Adrenal gland (tissue), 12 donors: ENCODE measurements around the gene SCAI. TPM values are rescaled to one million over a fixed set of nuclear protein-coding genes. Genes with fewer than 3 reads are reported as not detected.

Experiments used
- DNase-seq, 7 donors: peaks; one replicate each; pipeline ENCODE4 v3.0.0-alpha.2; 2019 to 2020
- H3K27ac ChIP-seq, 5 donors: fragments of 200-600 bp; sonication (generic) in 4 of 5; 1 replicate in 3 of 5; 2 replicates in 2 of 5; pipeline versions ENCODE4 v1.5.1 to v1.8.0; 2016 to 2020; ENCODE audit warnings: mild to moderate bottlenecking in 1 of 5
- H3K27me3 ChIP-seq: fragments of 200-600 bp; 2 replicates; pipeline ENCODE4 v1.8.0; 2021
- H3K36me3 ChIP-seq, 2 donors: fragments of 200-600 bp; replicated peaks in 1 of 2; 1 replicate in 1 of 2; 2 replicates in 1 of 2; pipeline versions ENCODE4 v1.5.1 to v1.8.0; 2018 to 2022
- H3K4me1 ChIP-seq, 2 donors: fragments of 200-600 bp; replicated peaks in 1 of 2; 1 replicate in 1 of 2; 2 replicates in 1 of 2; pipeline versions ENCODE4 v1.5.1 to v1.8.0; 2018 to 2021
- H3K4me3 ChIP-seq, 4 donors: fragments of 200-600 bp; sonication (generic) in 3 of 4; one replicate each; pipeline ENCODE4 v1.5.1; 2016 to 2018
- H3K9me3 ChIP-seq, 3 donors: fragments of 200-600 bp; sonication (generic) in 1 of 3; replicated peaks in 1 of 3; 1 replicate in 2 of 3; 2 replicates in 1 of 3; pipeline versions ENCODE4 v1.5.1 to v1.8.0; 2016 to 2021
- CTCF ChIP-seq, 6 experiments: fragments of 450-650 bp in 4 of 6; fragments of 200-600 bp in 2 of 6; sonication (generic) in 1 of 6; IDR thresholded peaks; 1 replicate in 5 of 6; 2 replicates in 1 of 6; pipeline versions ENCODE4 v1.5.1 to v1.8.0; 2016 to 2021; ENCODE audit warnings: antibody characterized with exemption in 6 of 6, mild to moderate bottlenecking in 2 of 6, moderate library complexity in 1 of 6
- POLR2A ChIP-seq, 2 donors: fragments of 450-650 bp; IDR thresholded peaks; one replicate each; pipeline ENCODE4 v1.6.1; 2017; ENCODE audit warnings: antibody characterized with exemption in 2 of 2, mild to moderate bottlenecking in 2 of 2, moderate library complexity in 1 of 2
- WGBS, 4 donors: extraction: QIAGEN DNeasy Blood & Tissue Kit in 2 of 4; methylation state at CpG; one replicate each; pipeline versions ENCODE4 v1.1.5 to v1.1.7; 2013 to 2017; 5-methylcytosine and 5-hydroxymethylcytosine counted together
- intact Hi-C, 2 donors: fragments of 100-400 bp; cut with DNase I; formaldehyde crosslinking; loops; one replicate each; pipeline versions ENCODE4 v1.14.1 to v1.15.0; 2022 to 2023
- polyA plus RNA-seq, 3 donors: library from polyadenylated mRNA; stranded (reverse); fragments of 200-250 nt in 2 of 3; fragments of 350-450 nt in 1 of 3; fragmentation: Illumina TruSeq in 1 of 3; extraction: RNeasy Lipid Tissue Mini Kit (QIAGEN cat#74804) in 1 of 3; gene quantifications; one replicate each; pipeline ENCODE4 v1.2.3, GENCODE V29; 2013 to 2014
- total RNA-seq, 9 donors: library from RNA; depleted of rRNA in 4 of 9; stranded (reverse); fragments of >200 nt in 4 of 9; fragments of 120-200 nt in 1 of 9; fragmentation: NEBNext Ultra II Directional in 1 of 9; extraction: Animal tissue kit (Norgen Biotek cat#: 25700) in 1 of 9; gene quantifications; one replicate each; pipeline versions ENCODE4 v1.1.0 to v1.2.4, GENCODE V29; 2013 to 2023
- donor health status: healthy with polysubstance abuse.
- donor health status: Bipolar disorder and iron deficiency.
- donor health status: DM: yes; HTN: yes; CAD: no.
- donor health status: DM: no; HTN: no; CAD: no.
- donor health status: DM: no; HTN: no; CAD: no.
- donor health status: DM: yes; HTN: yes; CAD: no.

Gene SCAI
- total and polyA plus RNA-seq, 12 donors, result 1.4 to 19.6 (median 9.2) TPM

GRCh38 chr9:124906966-124907365 is 236.4 kb downstream of the SCAI start:
- no peak for DNase-seq
- H3K9me3 ChIP-seq, result no peaks in the 10 kb centered on the region
- H3K27me3 ChIP-seq, result no peaks in the 10 kb centered on the region
- WGBS, 4 donors, result 73 to 94% (median 77%) methylated on average over 1 of the region's 1 CpG
- no peak overlapping the region for H3K27ac ChIP-seq
- H3K36me3 ChIP-seq, result peaks cover 0 to 50% of the 10 kb centered on the region in 2 donors
- H3K4me3 ChIP-seq, result no peak overlapping the region
- TF ChIP-seq CTCF (IDR thresholded peaks at IDR 0.05) (no peak), POLR2A (IDR thresholded peaks at IDR 0.05) (no peak)
- no peaks in the 10 kb centered on the region for H3K4me1 ChIP-seq
- intact Hi-C loops, result no loop called here

GRCh38 chr9:124899845-124900244 is 243.5 kb downstream of the SCAI start:
- Histone ChIP-seq H3K4me3 (no peak overlapping the region), H3K27me3 (no peaks in the 10 kb centered on the region), H3K4me1 (no peaks in the 10 kb centered on the region), H3K27ac (no peak overlapping the region), H3K9me3 (no peaks in the 10 kb centered on the region), H3K36me3 (peaks cover 0 to 54% of the 10 kb centered on the region in 2 donors)
- 91 to 95% (median 93%) methylated on average over 6 to 9 of the region's 9 CpGs for WGBS, 4 donors
- intact Hi-C loops, result no loop called here
- DNase-seq, result no peak
- TF ChIP-seq POLR2A (IDR thresholded peaks at IDR 0.05) (no peak), CTCF (IDR thresholded peaks at IDR 0.05) (no peak)

GRCh38 chr9:124897570-124898460 is 245.5 kb downstream of the SCAI start:
- Histone ChIP-seq H3K36me3 (peaks cover 0 to 52% of the 10 kb centered on the region in 2 donors), H3K9me3 (no peaks in the 10 kb centered on the region)
- DNase-seq, result no peak

GRCh38 chr9:124894741-124895170 is 248.6 kb downstream of the SCAI start:
- Histone ChIP-seq H3K4me3 (no peak overlapping the region), H3K36me3 (peaks cover 0 to 69% of the 10 kb centered on the region in 2 donors), H3K9me3 (no peaks in the 10 kb centered on the region), H3K27ac (no peak overlapping the region), H3K4me1 (no peaks in the 10 kb centered on the region), H3K27me3 (no peaks in the 10 kb centered on the region)
- peak; percentile 15 to 52 (median 48) for TF ChIP-seq CTCF (IDR thresholded peaks at IDR 0.05)
- TF ChIP-seq POLR2A (IDR thresholded peaks at IDR 0.05), result no peak
- DNase-seq, result peak in 3 of 7 donors; percentile 42 to 45 (median 42)
- intact Hi-C loops, result no loop called here

More at GRCh38 chr9:124897570-124898460, 245.5 kb downstream of the SCAI start:
- TF ChIP-seq POLR2A (IDR thresholded peaks at IDR 0.05), result no peak
- intact Hi-C loops, result no loop called here
- 81 to 91% (median 87%) methylated on average over 6 of the region's 6 CpGs for WGBS, 4 donors
- Histone ChIP-seq H3K27me3 (no peaks in the 10 kb centered on the region), H3K27ac (no peak overlapping the region), H3K4me1 (no peaks in the 10 kb centered on the region), H3K4me3 (no peak overlapping the region)
